Measurements from ENCODE around the gene DGCR8.

DGCR8 gene

DNA sequence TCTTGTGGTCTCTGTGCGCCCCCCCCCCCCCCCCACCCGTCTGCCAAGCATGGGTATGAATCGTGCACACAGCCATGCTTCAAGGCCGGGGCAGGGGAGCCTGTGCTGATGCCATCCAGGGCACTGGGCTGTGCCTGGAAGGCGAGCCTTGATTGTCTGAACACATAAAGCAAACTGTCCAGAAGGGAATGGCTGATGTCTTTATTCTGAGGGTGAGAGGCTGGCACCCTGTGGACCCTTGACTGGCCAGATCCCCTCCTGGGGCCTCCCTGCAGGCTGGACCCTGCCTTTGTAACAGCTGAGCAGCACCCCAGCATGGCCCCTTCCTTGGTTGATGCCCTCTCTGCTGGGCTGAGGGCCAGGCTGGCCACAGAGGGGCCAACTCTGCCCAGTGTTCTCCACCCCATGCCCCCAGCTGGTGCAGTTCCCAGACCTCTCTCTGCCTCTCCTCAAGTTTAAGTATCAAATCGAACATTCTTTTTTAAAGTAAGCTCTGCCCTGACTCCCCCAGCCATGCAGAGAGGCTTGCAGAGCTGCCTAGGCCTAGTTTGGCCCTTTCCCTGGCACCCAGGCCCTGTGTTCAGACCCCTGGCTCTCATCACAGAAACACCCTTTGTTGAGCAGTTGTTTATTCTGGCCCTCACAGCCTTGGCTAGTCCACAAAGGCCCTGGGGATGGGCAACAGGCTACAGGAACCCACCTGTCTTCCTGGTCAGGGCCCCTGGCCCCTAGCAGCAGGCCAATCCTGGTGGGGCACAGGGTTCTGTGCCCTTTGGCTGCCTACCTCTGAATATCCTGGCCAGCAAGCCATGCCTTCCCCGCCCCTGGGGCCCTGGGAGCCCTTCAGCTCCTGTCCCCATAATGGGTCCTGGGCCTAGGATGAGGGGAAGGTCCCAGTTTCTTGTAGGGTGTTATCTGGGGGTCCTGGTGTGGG lies 31.9 kb downstream of the DGCR8 start:
- DNase-seq: no peak

DNA sequence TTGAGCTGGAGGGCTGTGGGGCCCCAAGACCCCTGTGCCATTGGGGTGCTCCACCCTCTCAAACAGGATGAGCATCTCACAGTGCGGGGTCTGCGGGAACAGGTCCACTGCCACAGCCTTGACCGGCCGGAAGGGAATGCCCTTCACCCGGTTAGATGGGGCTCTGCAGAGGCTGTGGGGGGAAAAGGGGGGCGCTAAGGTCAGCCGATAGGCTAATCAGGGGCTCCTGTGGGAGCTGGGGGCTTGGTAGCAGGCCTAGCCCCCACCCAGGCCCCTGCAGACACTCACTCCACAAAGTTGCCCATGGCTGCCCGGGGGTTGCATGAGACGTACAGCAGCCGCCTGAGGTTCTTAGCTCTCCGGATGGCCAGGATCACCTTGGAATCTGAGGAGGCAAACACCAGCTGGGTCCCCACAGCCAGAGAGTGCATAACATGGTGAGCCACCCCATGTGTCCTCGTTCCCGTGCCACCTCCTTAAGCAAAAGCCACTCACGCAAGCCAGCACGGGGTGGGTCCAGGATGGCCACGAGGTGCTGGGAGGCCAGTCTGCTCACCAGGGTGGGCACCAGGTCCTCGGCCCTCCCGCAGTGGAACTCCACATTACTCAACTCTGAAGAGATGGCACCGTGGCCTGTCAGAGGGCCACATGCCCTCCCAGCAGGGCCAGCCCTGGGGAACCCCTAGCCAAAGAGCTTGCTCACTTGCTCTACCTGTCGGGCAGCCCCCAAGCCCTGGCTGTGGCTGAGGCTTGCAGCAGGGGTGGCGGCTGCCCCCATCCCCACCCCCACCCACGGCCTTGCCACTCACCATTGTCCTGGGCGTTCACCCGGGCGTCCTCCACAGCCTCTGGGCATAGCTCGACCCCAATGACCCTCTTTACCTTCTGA lies 32.8 kb downstream of the DGCR8 start:
- no peak for DNase-seq

DNA sequence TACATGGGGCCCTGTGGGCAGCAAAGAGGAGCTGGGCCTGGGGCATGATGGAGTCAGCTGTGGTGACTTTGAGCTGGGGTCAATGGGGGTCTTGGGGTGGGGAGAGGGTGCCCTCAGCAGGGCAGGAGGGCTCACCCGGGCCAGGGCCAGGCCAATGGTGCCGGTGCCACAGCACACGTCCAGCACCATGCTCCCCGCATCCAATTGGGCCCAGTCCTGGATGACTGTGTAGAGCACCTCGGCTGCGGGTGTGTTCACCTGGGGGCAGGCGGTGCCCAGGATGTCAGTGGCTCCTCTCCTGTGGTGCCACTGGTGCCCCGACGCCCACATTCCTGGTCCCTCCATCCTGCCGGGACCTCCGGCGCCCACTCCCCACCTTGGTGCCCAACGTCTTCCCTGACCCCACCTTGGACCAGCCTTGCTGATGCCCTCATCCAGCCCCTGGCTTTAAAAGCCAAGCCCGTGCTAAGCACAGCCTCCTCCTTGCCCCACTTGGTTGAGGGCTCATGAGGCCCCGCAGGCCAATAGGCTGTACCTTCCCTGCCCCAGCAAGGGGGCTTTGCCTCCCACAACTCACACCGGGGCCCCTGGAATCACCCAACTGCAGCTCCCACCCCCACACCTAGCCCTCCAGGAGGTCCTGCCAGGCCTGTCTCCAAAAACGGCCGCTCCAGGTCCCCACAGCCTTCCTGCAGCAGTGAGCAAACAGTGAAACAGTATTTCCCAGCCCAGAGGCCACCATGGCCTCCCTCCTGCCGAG lies 33.7 kb downstream of the DGCR8 start:
- no peak for DNase-seq

DNA sequence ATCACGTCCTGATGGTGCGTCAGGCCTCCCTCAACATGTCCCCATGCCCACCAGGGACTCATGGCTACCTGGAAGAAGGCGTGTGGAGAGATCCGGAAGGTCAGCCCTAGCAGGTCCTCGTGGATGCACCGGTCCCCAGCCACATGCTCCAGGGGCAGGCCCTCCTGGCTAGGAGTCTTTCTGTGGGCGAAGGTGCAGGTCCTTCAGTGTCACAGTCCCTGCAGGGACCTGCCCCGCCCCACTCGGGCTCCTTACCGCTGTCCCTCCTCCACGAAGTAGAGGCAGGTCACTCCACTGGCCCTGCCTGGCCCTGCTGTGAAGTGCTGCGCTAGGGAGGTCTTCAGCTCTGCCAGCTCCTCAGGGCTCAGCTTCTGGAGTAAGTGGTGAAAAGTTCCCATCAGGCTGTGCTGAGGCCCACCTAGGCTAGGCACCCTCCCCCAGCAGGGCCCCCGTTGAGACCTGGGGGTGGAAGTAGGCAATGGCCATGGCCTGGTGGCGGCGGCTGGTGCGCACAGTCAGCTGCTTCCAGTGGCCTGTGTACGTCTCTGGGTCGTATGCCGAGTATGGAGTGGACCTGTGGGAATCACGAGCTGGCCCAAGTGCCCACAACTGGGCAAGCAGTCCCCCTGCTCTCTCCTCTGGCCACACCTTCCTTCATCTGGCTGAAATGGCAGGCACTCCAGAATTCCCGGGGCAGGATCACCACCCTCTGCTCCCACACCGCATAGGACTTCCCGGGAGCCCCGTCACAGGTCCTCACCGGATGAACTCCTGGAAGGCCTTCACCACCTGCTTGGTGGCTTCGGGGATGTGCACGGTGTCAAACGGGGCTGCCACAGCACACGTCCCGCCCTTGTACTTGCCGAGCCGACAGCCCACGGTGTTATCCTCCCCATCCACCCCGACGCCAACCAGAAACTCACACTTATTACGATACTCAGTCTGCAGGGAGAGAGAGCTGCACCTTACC lies 34.8 kb downstream of the DGCR8 start:
- DNase-seq: no peak

DNA sequence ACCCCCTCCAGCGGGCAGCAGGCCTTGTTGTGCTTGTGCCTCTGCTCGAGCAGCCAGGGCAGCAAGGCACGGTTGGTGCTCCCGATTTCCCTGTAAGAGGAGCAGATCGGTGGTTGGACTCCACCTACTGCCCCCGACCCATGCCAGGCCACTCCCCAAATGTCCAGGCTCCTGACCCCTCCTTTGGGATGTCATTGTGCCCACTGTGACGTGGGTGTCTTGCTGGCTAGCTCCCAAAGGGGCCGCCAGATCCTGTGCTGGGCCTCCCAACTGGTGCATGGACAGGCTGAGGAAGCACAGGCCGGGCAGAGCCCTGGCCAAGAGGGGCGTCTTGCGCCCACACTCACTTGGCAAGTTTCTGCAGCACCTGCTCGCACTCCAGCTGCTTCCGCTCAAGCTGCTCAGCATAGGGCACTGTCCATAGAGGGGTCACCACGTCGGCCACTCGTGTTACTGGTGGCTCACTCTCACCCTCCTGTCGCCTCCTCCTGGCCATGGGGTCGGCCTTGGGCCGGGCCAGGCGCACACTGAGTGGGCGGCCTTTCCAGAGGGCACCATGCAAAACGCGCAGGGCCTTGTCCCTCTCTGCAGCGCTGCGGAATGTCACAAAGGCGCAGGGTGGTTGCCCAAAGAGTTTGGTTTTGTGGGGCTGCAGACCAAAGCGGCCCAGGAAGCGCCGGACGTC lies 35.8 kb downstream of the DGCR8 start, which contains the start of gene RANBP1:
RANBP1 (plus strand) TSS at position 414 of the 685 bp plus-strand sequence; CDS start at position 495, 81 bp downstream.
- DNase-seq: no peak

DNA sequence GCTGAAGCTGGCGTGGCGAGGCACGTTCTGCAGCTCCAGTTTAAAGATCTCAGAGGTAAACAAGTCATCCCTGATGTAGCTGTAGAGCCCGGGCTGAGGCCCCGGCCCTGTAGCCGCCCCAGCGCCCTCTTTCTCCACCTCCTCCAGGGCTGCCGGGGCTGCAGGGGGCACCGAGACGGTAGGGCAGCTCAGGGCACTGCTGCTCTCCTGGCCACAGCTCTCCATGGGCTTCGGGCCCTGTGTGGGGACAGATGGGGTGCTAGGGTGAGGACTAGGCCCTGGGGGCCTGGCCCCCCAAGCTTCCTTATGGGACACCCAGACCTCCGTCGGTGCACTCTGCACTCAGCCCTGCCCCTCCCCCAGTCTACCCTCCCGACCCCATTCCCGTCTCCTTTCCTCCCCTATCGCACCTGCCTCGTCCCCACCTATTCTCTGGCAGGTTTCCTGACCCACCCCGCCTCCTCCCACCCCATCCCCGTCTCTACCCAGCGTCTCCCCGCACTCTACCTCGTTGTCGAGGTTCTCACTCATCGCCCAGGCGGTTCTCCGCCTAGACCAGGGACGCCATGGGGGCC lies 36.4 kb downstream of the DGCR8 start:
- no peak for DNase-seq

DNA sequence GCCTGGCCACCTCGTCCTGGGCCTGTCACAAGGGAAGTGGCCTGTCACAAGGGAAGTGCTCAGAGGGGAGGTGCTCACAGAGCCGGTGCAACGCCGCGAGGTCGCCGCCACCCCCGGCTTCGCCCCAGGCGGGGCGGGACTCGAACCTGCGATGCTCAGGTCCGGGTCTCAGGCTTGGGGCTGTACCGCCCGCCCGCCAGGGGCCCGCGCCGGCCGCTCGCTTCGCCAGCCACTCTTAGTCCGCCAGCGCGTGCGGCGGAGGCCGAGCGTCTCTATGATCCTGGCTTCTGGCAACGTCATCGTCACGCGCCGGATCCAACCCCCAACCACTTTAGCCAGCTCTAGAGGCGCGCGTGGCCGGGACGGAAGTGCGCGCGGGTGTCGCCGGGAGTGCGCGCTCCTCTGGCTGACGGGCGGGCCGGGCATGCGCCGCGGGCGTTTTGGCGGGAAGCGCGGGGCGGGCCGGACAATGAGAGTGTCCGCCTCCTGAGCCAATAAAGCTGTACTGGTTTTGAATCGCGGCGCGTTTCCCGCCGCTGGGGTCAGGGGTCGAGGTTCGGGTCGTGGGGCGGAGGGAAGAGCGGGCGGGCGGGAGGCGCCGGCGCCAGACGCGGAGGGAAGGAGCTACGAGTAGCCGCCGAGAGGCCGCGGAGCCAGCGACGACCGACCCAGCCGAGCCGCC lies 37.1 kb downstream of the DGCR8 start, which contains the start of gene TRMT2A:
TRMT2A (minus strand) TSS at position 276 of the 682 bp plus-strand sequence. CDS start 320 bp downstream, outside the sequence.
- DNase-seq: peak; percentile 97

DNA sequence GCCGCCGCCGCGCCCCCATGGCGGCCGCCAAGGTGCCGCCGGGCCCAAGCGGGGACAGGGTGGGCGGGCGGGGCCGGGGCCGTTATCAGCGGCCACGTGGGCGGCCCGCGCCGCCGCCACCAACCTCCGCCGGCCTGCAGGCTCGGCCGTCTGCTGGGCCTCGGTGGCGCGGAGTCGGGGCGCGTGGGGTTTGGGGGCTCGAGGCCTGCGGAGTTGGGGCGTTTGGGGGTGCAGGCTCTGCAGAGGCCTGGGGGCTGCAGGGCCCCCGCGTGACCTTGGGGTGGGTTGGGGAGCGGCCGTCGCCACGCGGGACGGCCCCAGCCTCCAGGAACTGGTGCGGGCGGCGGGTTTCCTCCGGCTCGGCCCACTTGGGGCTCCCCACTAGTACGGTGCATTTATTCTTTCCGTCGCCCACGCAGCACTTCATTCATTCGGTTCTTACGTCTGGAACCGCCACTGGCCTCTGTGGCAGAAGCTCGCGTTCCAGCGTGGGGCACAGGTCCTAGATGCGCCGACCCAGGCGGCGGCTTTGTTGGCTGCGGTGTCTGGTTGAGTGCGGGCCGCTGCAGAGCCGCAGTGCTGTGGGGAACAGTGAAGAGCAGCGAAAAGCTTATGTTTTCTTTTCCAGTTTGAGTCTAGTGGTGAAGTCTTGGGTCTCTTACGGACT lies 37.7 kb downstream of the DGCR8 start:
- DNase-seq: no peak

DNA sequence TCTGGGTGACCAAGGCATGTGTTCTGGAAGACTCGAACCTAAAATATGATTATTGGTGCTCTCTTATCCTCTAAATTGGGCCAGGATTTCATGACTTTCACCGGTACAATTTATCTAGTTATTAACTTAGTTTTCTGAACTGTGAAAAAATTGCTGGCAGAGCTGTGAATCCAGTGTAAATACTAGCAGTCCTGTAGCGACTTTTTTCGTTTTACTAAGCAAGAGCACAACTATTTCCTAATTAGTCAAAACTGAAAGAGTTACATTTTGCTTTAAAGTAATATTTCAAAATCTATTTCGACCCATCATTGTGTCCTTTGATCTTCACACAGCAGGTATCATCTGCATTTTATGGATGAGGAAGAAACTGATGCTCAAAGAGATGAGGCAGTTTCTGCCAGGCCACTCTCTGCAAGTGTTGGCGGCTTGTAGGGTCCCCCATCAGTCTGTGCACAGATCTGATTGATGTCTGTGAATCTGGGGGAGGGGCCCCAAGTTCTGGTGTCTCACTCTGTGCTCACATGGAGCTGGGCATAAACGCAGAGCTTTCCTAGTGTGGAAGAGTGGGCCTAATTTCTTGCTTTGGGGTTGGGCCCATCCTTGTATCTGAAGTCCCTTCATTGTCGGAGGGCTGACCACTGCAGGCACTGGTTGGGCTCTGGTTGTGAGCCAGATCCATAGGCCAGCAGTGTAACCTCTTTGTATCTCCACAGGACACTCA lies 38.4 kb downstream of the DGCR8 start:
- no peak for DNase-seq

DNA sequence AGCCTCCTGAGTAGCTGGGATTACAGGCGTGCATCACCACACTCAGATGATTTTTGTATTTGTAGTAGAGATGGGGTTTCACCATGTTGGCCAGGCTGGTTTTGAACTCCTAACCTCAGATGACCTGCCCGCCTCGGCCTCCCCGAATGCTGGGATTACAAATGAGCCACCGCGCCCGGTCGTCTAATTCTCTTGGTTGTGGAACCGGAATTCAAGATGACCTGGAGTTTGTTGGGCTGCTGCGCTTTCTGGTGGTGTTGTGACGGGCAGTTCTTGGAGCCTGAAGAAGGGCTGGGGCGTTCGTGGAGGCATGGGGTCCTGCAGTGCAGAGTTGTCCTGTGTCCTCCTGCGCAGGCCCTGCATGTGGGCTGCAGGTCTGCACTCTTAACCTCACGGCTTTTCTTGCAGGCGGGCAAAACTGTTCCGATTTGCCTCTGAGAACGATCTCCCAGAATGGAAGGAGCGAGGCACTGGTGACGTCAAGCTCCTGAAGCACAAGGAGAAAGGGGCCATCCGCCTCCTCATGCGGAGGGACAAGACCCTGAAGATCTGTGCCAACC lies 41.9 kb downstream of the DGCR8 start:
- DNase-seq: no peak

DNA sequence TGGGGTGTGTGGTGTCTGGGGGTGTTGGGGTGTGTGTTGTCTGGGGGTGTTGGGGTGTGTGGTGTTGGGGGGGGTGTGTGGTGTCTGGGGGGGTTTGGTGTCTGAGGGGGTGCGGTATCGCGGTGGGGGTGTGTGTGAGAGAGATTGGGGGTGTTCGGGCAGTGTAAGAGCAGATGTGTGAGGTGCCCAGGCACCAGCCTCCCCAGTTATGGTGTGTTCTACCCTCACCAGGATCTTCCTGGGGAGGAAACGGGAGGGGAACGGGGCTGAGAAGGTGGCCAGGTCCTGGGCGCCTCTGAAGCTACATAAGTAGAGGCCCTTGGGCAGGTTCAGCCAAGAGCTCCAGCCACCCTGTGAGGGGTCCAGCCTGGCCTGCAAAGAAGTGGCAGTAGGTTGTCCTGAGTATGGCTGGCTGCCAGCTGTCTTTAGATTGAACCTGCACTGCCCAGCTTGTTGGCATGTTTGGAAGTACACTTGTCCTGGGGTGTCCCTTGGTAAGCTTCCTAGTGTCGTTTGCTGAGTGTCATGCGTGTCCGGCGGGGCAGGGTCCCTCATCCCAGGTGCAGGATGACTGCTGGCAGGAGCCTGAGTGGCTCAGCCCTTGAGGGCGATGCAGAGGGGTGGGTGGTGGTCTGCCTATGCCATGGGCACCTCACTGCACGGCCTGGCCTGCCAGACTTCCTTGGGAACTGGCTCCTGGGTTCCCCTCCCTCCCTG lies 43.5 kb downstream of the DGCR8 start:
- no peak for DNase-seq

DNA sequence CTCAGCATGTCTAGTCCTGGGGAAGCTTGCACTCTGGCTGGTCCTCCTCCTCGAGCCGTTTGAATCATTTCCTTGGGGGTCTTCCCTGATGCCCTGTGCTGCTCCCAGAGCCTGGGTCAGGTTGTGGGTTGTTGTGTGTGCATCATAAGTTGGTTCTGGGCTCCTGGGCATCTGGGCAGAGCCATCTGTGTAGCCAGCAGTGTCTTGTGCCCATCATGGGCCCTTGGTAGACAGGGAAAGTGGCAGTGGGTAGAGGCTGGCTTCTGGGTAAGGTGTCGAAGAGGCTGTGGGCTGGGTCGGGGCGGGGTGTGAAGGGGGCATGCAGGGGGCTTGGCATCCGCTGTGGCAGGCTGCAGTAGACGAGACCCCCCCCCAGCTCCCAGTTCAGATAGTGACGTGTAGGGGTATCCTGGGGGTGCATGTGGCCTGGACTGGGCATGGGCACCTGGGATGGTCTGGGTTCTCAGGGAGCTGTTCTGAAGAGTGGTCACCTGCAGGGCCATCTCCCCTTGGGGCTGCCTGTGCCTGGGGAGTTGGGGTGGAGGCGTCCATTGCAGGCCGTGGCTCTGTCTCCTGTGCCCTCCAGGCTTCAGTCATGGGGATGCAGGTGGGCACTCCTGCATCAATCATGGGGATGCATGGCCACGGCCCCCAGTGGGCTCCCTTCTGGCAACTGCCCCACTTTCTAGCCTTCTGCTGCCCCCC lies 44.2 kb downstream of the DGCR8 start:
- no peak for DNase-seq

DNA sequence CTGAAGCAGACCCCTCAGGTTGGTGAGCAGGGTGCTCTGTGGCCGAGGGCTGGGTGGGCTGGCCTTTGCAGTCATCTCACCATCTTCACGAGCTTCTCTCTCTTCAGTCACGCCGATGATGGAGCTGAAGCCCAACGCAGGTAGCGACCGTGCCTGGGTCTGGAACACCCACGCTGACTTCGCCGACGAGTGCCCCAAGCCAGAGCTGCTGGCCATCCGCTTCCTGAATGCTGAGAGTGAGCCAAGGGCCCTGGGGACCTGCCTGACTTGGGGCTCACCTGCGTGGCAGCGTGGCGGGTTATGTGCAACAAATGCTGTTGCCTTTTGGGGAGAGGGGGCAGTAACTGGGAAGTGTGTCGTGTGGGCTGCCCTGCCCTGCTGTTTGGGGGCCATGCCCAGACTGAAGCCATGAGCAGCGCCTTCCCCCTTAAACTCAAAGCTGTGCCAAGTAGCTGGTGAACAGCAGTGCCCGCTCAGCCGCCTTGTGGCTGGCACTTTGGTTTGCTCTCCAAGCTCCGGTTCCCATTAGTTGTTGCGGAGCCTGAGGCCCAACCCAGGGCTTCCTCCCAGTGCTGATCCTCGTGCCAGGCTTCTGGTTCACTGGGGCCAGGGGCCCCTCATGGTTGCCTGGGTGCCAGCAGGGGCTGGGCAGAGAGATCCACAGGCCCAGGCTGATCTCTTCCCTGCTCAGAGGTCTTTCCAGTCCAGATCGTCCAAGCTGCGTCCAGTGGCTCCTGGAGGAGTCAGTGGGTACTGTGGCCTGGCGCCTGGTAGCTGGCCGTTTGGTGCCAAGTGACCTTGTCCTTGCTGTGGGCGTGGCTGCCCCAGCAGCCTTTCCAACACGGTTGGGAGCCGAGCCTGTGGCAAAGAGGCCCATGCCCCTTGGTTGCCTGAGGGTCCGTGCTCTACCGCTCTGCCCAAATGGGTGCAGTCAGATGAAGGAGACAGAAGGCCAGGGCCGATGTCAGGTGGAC lies 45.4 kb downstream of the DGCR8 start:
- no peak for DNase-seq

DNA sequence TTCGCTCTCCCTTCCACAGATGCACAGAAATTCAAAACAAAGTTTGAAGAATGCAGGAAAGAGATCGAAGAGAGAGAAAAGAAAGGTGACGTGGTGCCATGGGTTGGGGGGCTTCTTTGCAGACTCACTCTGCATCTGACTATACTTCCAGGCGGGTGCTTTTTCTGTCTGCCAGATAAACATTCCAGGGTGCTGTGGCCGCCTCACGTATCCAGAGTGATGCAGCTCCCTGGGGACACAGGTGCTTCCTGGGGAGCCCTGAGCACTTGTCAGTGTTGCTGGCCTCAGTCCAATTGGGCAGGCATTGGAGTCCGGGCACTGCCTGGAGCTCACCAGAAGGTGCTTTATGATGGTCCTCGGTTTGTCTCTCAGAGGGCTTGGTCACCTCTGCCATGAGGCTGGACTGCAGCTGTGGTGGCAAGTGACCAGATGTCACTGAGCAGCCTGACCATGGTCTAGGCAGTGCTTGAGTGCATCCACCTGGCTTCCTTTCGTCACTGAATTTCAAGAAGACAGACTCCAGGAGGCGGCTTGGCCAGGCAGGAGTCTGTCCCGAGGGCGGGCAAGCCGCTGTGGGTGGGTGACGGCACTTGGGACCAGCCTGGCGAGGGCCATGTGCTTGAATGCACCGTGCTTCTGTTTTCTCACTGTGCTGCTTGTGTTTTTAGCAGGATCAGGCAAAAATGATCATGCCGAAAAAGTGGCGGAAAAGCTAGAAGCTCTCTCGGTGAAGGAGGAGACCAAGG lies 46.4 kb downstream of the DGCR8 start:
- no peak for DNase-seq

DNA sequence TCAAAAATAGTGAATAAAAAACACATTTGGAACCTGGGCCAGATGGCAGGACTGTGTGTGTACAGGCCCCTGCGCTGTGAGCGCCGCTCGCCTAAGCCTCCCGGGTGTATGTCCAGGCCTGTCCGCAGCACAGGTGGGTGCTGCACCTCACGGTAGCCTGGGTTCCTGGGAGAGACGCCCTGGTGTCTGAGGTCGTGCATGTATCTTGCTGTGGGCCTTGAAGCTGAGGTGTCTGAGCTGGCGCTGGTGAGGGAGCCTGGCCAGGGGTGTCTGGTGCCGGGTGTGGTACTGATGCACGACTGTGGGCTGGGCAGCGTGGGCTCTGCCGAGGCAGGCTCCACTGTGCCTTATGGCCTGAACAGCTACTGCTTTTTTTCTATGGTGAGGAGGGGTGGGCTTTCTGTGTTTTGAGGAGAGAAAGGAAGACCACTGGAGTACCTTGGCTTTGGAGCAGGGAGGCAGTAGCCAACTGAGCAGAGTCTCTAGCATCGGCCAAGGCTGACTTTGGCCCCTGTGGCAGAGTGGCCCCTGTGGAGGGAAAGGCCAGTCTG lies 47.4 kb downstream of the DGCR8 start:
- no peak for DNase-seq
